HCT116 (cell line): ENCODE measurements around the gene GDF10. TPM values are rescaled to one million over a fixed set of nuclear protein-coding genes. Genes with fewer than 3 reads are reported as not detected.

Source experiments
- ATAC-seq: fragments of 200-7000 bp; cut with Tn5 transposase; 2 replicates; pipeline ENCODE4 v1.9.1; 2020; ENCODE audit warnings: mild to moderate bottlenecking, moderate library complexity
- BruUV-seq: library from RNA; stranded (reverse); fragments of 400-500 nt; replicated peaks from 2 replicates; lab custom pipeline; 2021; lab: Mats Ljungman, UMichigan
- CTCF ChIA-PET: fragments of 300-600 bp; sonication (Branson Sonifier 250); formaldehyde crosslinking; loops from one replicate; lab custom pipeline; 2021; ENCODE audit warnings: antibody characterized with exemption; lab: Charles Lee
- POLR2A ChIA-PET: fragments of 300-600, 350-600 bp; sonication (Branson Sonifier 250); formaldehyde crosslinking; loops from one replicate; lab custom pipeline; 2021; ENCODE audit warnings: antibody characterized with exemption; lab: Charles Lee
- RAD21 ChIA-PET, 2 experiments: fragments of 300-600 bp; sonication (Branson Sonifier 250); formaldehyde crosslinking; loops; one replicate each; lab custom pipeline; 2023; ENCODE audit warnings: low total read pairs in 2 of 2; ENCODE audit not compliant: uncharacterized antibody in 2 of 2, unreplicated experiment in 2 of 2, low non-redundant PET in 1 of 2; lab: Charles Lee
- DNase-seq: peaks from one replicate; pipeline ENCODE4 v3.0.0-alpha.2; 2010; ENCODE audit warnings: low read depth, low spot score
- H2AFZ ChIP-seq: fragments of 200-600 bp; shearing (Covaris generic), sonication (generic); 2 replicates; pipeline ENCODE4 v1.6.1; 2017; ENCODE audit warnings: low read depth, mixed run types, mixed read lengths, antibody characterized with exemption, low read length; ENCODE audit not compliant: poor library complexity, severe bottlenecking
- H3K27ac ChIP-seq: 2 replicates; pipeline ENCODE4 v1.5.1; 2012; ENCODE audit warnings: low read depth, low read length
- H3K27me3 ChIP-seq: fragments of 200-600 bp; sonication (generic); 2 replicates; pipeline ENCODE4 v1.6.1; 2016; ENCODE audit warnings: mixed run types, low read length, mixed read lengths; ENCODE audit not compliant: insufficient read depth
- H3K36me3 ChIP-seq, 2 experiments: fragments of 200-500 bp in 1 of 2; fragments of 200-600 bp in 1 of 2; sonication (Bioruptor generic) in 1 of 2; sonication (generic) in 1 of 2; 2 replicates each; pipeline versions ENCODE4 v1.5.1 to v1.6.1; 2014 to 2016; ENCODE audit warnings: low read length in 2 of 2, inconsistent platforms in 1 of 2, mixed read lengths in 1 of 2, mixed run types in 1 of 2; ENCODE audit not compliant: insufficient read depth in 2 of 2, control insufficient read depth in 1 of 2
- H3K4me1 ChIP-seq, 2 experiments: fragments of 200-600 bp in 1 of 2; sonication (generic) in 1 of 2; 2 replicates each; pipeline versions ENCODE4 v1.5.1 to v1.6.1; 2012 to 2017; ENCODE audit warnings: low read length in 2 of 2, inconsistent platforms in 1 of 2, mild to moderate bottlenecking in 1 of 2, mixed read lengths in 1 of 2, mixed run types in 1 of 2, moderate library complexity in 1 of 2; ENCODE audit not compliant: insufficient read depth in 2 of 2, control insufficient read depth in 1 of 2
- H3K4me2 ChIP-seq: fragments of 200-600 bp; sonication (generic); 2 replicates; pipeline ENCODE4 v1.6.1; 2017; ENCODE audit warnings: mixed run types, low read length, mixed read lengths
- H3K4me3 ChIP-seq, 2 experiments: fragments of 200-600 bp in 1 of 2; sonication (generic) in 1 of 2; replicated peaks in 1 of 2; 2 replicates each; pipeline ENCODE4 v1.5.1; 2011 to 2016; ENCODE audit warnings: low read length in 2 of 2, control low read depth in 1 of 2, low read depth in 1 of 2, mild to moderate bottlenecking in 1 of 2, mixed read lengths in 1 of 2, mixed run types in 1 of 2
- H3K79me2 ChIP-seq: fragments of 200-600 bp; sonication (generic); 2 replicates; pipeline ENCODE4 v1.6.1; 2017; ENCODE audit warnings: mild to moderate bottlenecking, mixed run types, low read length, moderate library complexity, mixed read lengths; ENCODE audit not compliant: insufficient read depth
- H3K9ac ChIP-seq: fragments of 200-600 bp; sonication (generic); 2 replicates; pipeline ENCODE4 v1.6.1; 2016; ENCODE audit warnings: low read length, mixed read lengths
- H3K9me2 ChIP-seq: fragments of 200-600 bp; sonication (generic), shearing (Covaris generic); 2 replicates; pipeline ENCODE4 v1.6.1; 2017; ENCODE audit warnings: mixed run types, mild to moderate bottlenecking, moderate library complexity; ENCODE audit not compliant: insufficient read depth
- H3K9me3 ChIP-seq, 2 experiments: fragments of 200-500 bp in 1 of 2; fragments of 200-600 bp in 1 of 2; sonication (Bioruptor generic) in 1 of 2; sonication (generic) in 1 of 2; 2 replicates each; pipeline ENCODE4 v1.6.1; 2014 to 2017; ENCODE audit warnings: low read length in 2 of 2, mixed read lengths in 2 of 2, inconsistent platforms in 1 of 2, low read depth in 1 of 2, mild to moderate bottlenecking in 1 of 2, mixed run types in 1 of 2, moderate library complexity in 1 of 2; ENCODE audit not compliant: control insufficient read depth in 1 of 2, insufficient read depth in 1 of 2
- H4K20me1 ChIP-seq: fragments of 200-600 bp; sonication (generic), shearing (Covaris generic); 2 replicates; pipeline ENCODE4 v1.6.1; 2017; ENCODE audit warnings: mixed run types, mild to moderate bottlenecking, moderate library complexity; ENCODE audit not compliant: insufficient read depth
- ATF3 ChIP-seq: IDR thresholded peaks from 2 replicates; pipeline ENCODE4 v1.6.1; 2012
- CEBPB ChIP-seq: IDR thresholded peaks from 2 replicates; pipeline ENCODE4 v1.6.1; 2012; ENCODE audit warnings: low read depth
- CTCF ChIP-seq, 3 experiments: fragments of 200-600 bp in 1 of 3; sonication (generic) in 1 of 3; IDR thresholded peaks in 2 of 3; conservative IDR thresholded peaks in 1 of 3; 2 replicates each; pipeline ENCODE4 v1.5.1; 2012 to 2017; ENCODE audit warnings: low read depth in 2 of 3, low read length in 2 of 3, antibody characterized with exemption in 1 of 3, borderline replicate concordance in 1 of 3, control low read depth in 1 of 3, mild to moderate bottlenecking in 1 of 3, mixed read lengths in 1 of 3, mixed run types in 1 of 3, moderate library complexity in 1 of 3; ENCODE audit not compliant: insufficient read depth in 1 of 3
- EGR1 ChIP-seq: IDR thresholded peaks from 2 replicates; pipeline ENCODE4 v1.6.1; 2012; ENCODE audit warnings: low read depth
- ELF1 ChIP-seq: IDR thresholded peaks from 2 replicates; pipeline ENCODE4 v1.6.1; 2012; ENCODE audit warnings: low read depth, borderline replicate concordance
- EZH2phosphoT487 ChIP-seq: fragments of 200-600 bp; IDR thresholded peaks from 2 replicates; pipeline ENCODE4 v1.6.1; 2018; ENCODE audit warnings: antibody characterized with exemption, borderline replicate concordance
- FOSL1 ChIP-seq: IDR thresholded peaks from 2 replicates; pipeline ENCODE4 v1.6.1; 2012; ENCODE audit warnings: low read depth
- JUND ChIP-seq: IDR thresholded peaks from 2 replicates; pipeline ENCODE4 v1.6.1; 2012
- MAX ChIP-seq: IDR thresholded peaks from 2 replicates; pipeline ENCODE4 v1.6.1; 2012
- REST ChIP-seq: IDR thresholded peaks from 2 replicates; pipeline ENCODE4 v1.6.1; 2012; ENCODE audit warnings: low read depth
- SIN3A ChIP-seq: IDR thresholded peaks from 2 replicates; pipeline ENCODE4 v1.6.1; 2012; ENCODE audit warnings: low read depth
- SP1 ChIP-seq: IDR thresholded peaks from 2 replicates; pipeline ENCODE4 v1.6.1; 2012; ENCODE audit warnings: low read depth
- SRF ChIP-seq: IDR thresholded peaks from 2 replicates; pipeline ENCODE4 v1.6.1; 2012; ENCODE audit warnings: low read depth
- ZBTB33 ChIP-seq: IDR thresholded peaks from 2 replicates; pipeline ENCODE4 v1.6.1; 2011; ENCODE audit warnings: mild to moderate bottlenecking, low read length, moderate library complexity; ENCODE audit not compliant: insufficient replicate concordance; ENCODE audit errors: extremely low read depth
- ZFX ChIP-seq: fragments of 450-650 bp; IDR thresholded peaks from 2 replicates; pipeline ENCODE4 v1.6.1; 2017
- intact Hi-C: fragments of 100-400 bp; cut with micrococcal nuclease; formaldehyde crosslinking; loops from 2 replicates; pipeline ENCODE4 v1.10.0; 2022
- total RNA-seq: library from RNA; stranded (reverse); gene quantifications from one replicate; pipeline ENCODE4 v1.2.1, GENCODE V29; 2021; ENCODE audit not compliant: unreplicated experiment

Gene GDF10
- total RNA-seq, 1 experiment from 2014 or later = not detected

GRCh38 chr10:47310090-47310505 is 10.1 kb downstream of the GDF10 start:
- Histone ChIP-seq H3K27ac (no peak overlapping the region), H3K9ac (no peak overlapping the region), H3K4me2 (no peak overlapping the region), H4K20me1 (no peaks in the 10 kb centered on the region), H3K27me3 (peaks cover 16% of the 10 kb centered on the region; the same call in 1 of the 2 replicates), H2AFZ (no peak overlapping the region), H3K79me2 (no peaks in the 10 kb centered on the region), H3K36me3 (no peaks in the 10 kb centered on the region), H3K4me3 (no peak overlapping the region), H3K9me2 (no peaks in the 10 kb centered on the region), H3K4me1 (no peaks in the 10 kb centered on the region; a peak in 1 of 4 replicates), H3K9me3 (no peaks in the 10 kb centered on the region)
- DNase-seq = no peak
- ChIA-PET RAD21 (interaction anchor here in 1 of 2 experiments (0.6 kb wide), 1 partner anchor 140 kb away, joined by 3 read pairs; no protein-coding TSS in a partner anchor), CTCF (interaction anchor here (4.5 kb wide), 1 partner anchor 262 kb away, joined by 51 read pairs; no protein-coding TSS in a partner anchor), POLR2A (no interaction called here)
- ATAC-seq = no peak
- no peak for TF ChIP-seq REST
- TF ChIP-seq SP1 = no peak
- no peak for TF ChIP-seq EGR1
- TF ChIP-seq ATF3 = no peak
- TF ChIP-seq SIN3A = no peak
- no peak for TF ChIP-seq JUND
- TF ChIP-seq ELF1 = no peak
- TF ChIP-seq CEBPB = no peak
- no peak for TF ChIP-seq MAX
- TF ChIP-seq ZBTB33 = no peak
- TF ChIP-seq EZH2phosphoT487 = no peak
- TF ChIP-seq FOSL1 = no peak
- TF ChIP-seq ZFX = no peak
- TF ChIP-seq CTCF (IDR thresholded peaks at IDR 0.05 in 2 of 3, conservative IDR thresholded peaks at IDR 0.05 in 1 of 3; ENCODE audit: borderline replicate concordance in 1 of 3, insufficient read depth in 1 of 3, low read depth in 2 of 3, low read length in 2 of 3) = no peak
- TF ChIP-seq SRF = no peak
- BruUV-seq = no TSS peak
- intact Hi-C loops = no loop called here
